ENCODE results near the gene MORC3. TPM values are rescaled to one million over a fixed set of nuclear protein-coding genes. Genes with fewer than 3 reads are reported as not detected.
A peak's percentile ranks its signal among the peaks of the same experiment; 100 is the strongest.

MORC3 gene
- total and polyA plus RNA-seq, 4 donors: 12.0 to 45.2 (median 28.5) TPM

DNA sequence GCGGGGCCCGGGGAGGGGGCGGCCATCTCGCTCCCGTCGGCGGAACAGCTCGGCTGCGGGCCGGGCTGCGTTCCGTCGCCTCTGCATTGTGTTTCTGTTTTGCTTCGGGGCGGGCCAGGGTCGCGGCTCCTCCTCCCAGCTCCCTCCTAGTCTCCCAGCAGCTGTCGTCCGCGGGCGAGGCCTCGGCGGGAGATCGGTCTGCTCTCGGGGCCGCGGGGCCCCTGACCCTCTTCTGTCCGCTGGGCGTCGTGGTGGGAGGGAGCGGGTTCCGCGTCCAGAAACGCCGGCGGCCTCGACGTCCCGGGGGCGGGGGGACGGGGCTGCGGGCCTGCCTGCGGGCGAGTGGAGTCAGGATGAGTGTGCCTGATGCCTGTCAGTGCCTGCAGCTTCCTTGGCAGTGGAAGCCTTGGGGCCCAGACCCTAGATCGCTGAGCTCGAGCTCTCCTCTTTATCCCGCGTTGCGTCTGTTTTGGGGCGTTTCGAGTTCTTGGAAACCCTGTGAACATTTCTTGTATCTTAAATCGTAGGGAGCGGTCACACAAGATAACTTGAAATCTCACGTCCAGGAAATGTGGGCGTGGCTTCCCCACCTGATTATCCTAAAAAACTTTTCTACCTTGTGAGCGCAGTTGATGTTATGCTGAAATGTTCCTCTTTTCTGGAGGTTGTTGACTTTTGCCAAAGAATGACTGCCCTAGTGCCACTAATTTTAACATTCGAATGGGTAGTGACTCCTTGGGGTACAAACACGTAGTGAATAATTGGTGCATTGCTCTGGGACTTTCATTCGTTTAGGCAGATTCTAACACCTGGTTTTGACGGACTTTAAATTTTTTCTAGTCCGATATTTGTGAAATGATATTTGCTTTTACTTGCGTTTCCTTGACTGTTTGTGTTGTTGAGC is 676 bp downstream of the MORC3 start:
- 1% methylated on average over 43 to 62 of the region's 62 CpGs for WGBS, 2 donors
- intact Hi-C loops (cut with DNase I): loop anchor here (5.0 kb wide), 3 partner anchors 58 to 178 kb away; partner anchors contain the start of gene DOP1B (in 1 of the 2)
- Histone ChIP-seq H3K27me3 (ENCODE audit: control insufficient read depth in 1 of 2, insufficient read depth in 2 of 2, low read length in 1 of 2) (no peaks in the 10 kb centered on the region), H3K9me3 (ENCODE audit: control insufficient read depth, low read length) (no peaks in the 10 kb centered on the region), H3K4me1 (ENCODE audit: control insufficient read depth in 1 of 2, insufficient read depth in 2 of 2, low read length in 2 of 2) (no peaks in the 10 kb centered on the region), H3K36me3 (ENCODE audit: control insufficient read depth in 1 of 2, insufficient read depth in 2 of 2, low read length in 1 of 2) (no peaks in the 10 kb centered on the region), H3K4me3 (ENCODE audit: low read length in 2 of 2) (peak overlapping the region; percentile 4 to 58), H3K27ac (ENCODE audit: low read depth in 1 of 2, low read length in 2 of 2) (peak overlapping the region; percentile 82 to 87)
- ATAC-seq (ENCODE audit: low FRiP score) (peak; percentile 68), DNase-seq (peak; percentile 82 to 89)

DNA sequence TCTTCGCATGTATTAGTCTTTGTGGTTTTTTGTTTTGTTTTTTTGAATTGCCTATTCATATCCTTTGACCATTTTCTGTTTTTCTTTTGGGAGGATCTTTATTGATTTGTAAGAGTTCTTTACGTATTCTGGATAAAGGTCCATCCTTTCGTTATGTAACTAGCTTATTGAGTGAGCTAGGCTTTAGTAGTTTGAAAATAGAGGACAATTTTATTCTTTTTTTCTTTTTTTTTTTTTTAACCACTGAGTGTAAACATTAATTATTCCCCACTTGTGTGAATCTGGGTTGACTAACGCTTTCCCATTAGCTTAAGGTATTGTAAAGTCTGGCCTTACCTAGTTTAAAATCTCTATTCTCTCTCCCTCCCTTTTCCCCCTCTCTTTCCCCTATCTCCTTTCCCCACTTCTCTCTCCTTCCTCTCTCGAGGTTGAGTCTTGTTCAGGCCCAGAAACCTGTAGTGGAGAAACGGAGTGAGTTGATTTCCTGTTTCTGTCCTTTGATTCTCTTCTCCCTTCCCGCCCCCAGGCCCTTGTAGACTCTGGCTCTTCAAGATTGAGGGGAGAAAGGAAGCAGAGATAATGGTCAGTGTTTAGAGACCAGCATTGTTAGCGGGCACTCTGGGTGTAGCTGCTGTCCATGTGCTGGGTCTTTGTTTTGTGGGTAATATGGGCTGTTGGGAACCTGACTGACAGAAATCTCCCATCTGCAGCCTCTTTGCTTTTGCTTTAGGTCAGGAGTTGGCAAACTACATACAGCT is 1.5 kb downstream of the MORC3 start:
- Histone ChIP-seq H3K4me1 (ENCODE audit: control insufficient read depth in 1 of 2, insufficient read depth in 2 of 2, low read length in 2 of 2) (no peaks in the 10 kb centered on the region), H3K27ac (ENCODE audit: low read depth in 1 of 2, low read length in 2 of 2) (peak overlapping the region in 1 of 2 donors; percentile 28), H3K4me3 (ENCODE audit: low read length in 2 of 2) (peak overlapping the region; percentile 4 to 58), H3K36me3 (ENCODE audit: control insufficient read depth in 1 of 2, insufficient read depth in 2 of 2, low read length in 1 of 2) (no peaks in the 10 kb centered on the region), H3K9me3 (ENCODE audit: control insufficient read depth, low read length) (no peaks in the 10 kb centered on the region), H3K27me3 (ENCODE audit: control insufficient read depth in 1 of 2, insufficient read depth in 2 of 2, low read length in 1 of 2) (no peaks in the 10 kb centered on the region)
- intact Hi-C loops (cut with DNase I): loop anchor here (5.0 kb wide), 3 partner anchors 59 to 179 kb away; partner anchors contain the start of gene DOP1B (in 1 of the 2)
- no peak for DNase-seq
- WGBS, 2 donors: 23 to 30% methylated on average over 8 of the region's 8 CpGs
- no peak for ATAC-seq (ENCODE audit: low FRiP score)

DNA sequence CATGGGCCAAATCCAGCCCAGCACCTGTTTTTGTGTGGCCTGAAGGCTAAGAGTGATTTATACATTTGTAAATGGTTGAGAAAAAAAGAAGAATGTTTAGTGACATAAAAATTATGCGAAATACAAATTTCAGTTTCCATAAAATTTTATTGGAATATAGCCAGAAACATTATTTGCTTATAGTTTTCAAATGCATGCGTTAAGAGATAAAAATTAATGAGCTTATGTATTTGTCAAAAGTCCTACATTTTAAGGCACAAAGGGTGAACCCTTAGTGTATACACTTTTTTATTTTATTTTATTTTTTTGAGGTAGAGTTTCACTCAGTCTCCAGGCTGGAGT is 2.1 kb downstream of the MORC3 start:
- H3K27ac ChIP-seq (ENCODE audit: low read depth in 1 of 2, low read length in 2 of 2): no peak overlapping the region
- no peaks in the 10 kb centered on the region for H3K9me3 ChIP-seq (ENCODE audit: control insufficient read depth, low read length)
- no peaks in the 10 kb centered on the region for H3K27me3 ChIP-seq (ENCODE audit: control insufficient read depth in 1 of 2, insufficient read depth in 2 of 2, low read length in 1 of 2)
- DNase-seq (no peak), ATAC-seq (ENCODE audit: low FRiP score) (no peak)
- no peaks in the 10 kb centered on the region for H3K36me3 ChIP-seq (ENCODE audit: control insufficient read depth in 1 of 2, insufficient read depth in 2 of 2, low read length in 1 of 2)
- intact Hi-C loops (cut with DNase I): loop anchor here (5.0 kb wide), 3 partner anchors 60 to 180 kb away; partner anchors contain the start of gene DOP1B (in 1 of the 2)
- no peak overlapping the region for H3K4me3 ChIP-seq (ENCODE audit: low read length in 2 of 2)
- H3K4me1 ChIP-seq (ENCODE audit: control insufficient read depth in 1 of 2, insufficient read depth in 2 of 2, low read length in 2 of 2): no peaks in the 10 kb centered on the region
- WGBS, 2 donors: 54 to 57% methylated on average over 2 of the region's 2 CpGs

DNA sequence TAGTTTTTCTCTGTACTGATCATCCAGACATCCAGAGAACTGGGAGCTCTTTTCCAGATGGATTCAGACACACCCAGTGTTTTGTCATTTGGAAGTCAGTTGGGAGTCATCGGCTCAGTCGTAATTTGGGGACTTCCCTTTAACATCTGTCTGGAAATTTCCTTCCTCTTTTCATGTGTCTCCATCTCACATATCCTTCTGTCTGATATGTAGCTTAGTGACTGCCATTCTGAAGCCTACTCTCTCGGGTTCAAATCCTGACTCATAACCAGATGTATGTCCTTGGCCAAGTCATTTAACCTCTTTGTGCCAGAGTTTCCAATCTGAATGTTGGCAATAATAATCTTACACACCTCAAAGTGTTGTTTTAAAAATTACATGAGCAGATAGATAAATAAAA is 3.0 kb downstream of the MORC3 start:
- no peaks in the 10 kb centered on the region for H3K9me3 ChIP-seq (ENCODE audit: control insufficient read depth, low read length)
- 44 to 50% methylated on average over 3 of the region's 3 CpGs for WGBS, 2 donors
- intact Hi-C loops (cut with DNase I): loop anchor here (5.0 kb wide), 3 partner anchors 61 to 181 kb away; partner anchors contain the start of gene DOP1B (in 1 of the 2)
- no peak for DNase-seq
- H3K4me3 ChIP-seq (ENCODE audit: low read length in 2 of 2): no peak overlapping the region
- no peaks in the 10 kb centered on the region for H3K27me3 ChIP-seq (ENCODE audit: control insufficient read depth in 1 of 2, insufficient read depth in 2 of 2, low read length in 1 of 2)
- no peaks in the 10 kb centered on the region for H3K4me1 ChIP-seq (ENCODE audit: control insufficient read depth in 1 of 2, insufficient read depth in 2 of 2, low read length in 2 of 2)
- ATAC-seq (ENCODE audit: low FRiP score): no peak
- no peaks in the 10 kb centered on the region for H3K36me3 ChIP-seq (ENCODE audit: control insufficient read depth in 1 of 2, insufficient read depth in 2 of 2, low read length in 1 of 2)
- H3K27ac ChIP-seq (ENCODE audit: low read depth in 1 of 2, low read length in 2 of 2): no peak overlapping the region

DNA sequence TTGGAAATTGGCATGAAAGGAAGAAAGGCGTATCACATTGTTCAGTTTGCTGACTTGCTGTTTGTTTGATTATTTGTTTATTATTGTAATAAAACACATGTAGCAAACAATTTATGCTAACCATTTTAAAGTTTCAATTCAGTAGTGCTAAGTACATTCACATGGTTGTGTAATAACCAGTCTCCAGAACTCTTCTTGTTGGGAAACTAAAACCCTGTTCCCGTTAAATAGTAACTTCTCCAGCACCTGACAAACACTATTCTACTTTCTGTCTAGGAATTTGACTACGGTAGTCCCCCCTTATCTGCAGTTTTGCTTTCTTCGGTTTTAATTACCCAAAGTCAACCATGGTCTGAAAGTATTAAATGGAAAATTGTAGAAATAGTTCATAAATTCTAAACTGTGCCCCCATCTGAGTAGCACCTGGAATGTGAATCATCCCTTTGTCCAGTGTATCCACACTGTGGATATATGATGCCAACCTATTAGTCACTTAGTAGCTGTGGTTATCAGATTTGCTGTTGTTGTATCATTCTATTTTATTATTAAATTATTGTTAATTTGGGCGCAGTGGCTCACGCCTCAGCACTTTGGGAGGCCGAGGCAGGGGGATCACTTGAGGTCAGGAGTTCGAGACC is 5.5 kb downstream of the MORC3 start:
- intact Hi-C loops (cut with DNase I): no loop called here
- 83 to 86% methylated on average over 8 of the region's 8 CpGs for whole genome bisulfite sequencing, 2 donors
- Histone ChIP-seq H3K4me3 (ENCODE audit: low read length in 2 of 2) (no peak overlapping the region), H3K9me3 (ENCODE audit: control insufficient read depth, low read length) (no peaks in the 10 kb centered on the region), H3K4me1 (ENCODE audit: control insufficient read depth in 1 of 2, insufficient read depth in 2 of 2, low read length in 2 of 2) (no peaks in the 10 kb centered on the region), H3K36me3 (ENCODE audit: control insufficient read depth in 1 of 2, insufficient read depth in 2 of 2, low read length in 1 of 2) (no peaks in the 10 kb centered on the region), H3K27me3 (ENCODE audit: control insufficient read depth in 1 of 2, insufficient read depth in 2 of 2, low read length in 1 of 2) (no peaks in the 10 kb centered on the region), H3K27ac (ENCODE audit: low read depth in 1 of 2, low read length in 2 of 2) (no peak overlapping the region)
- ATAC-seq (ENCODE audit: low FRiP score) (no peak), DNase-seq (no peak)

DNA sequence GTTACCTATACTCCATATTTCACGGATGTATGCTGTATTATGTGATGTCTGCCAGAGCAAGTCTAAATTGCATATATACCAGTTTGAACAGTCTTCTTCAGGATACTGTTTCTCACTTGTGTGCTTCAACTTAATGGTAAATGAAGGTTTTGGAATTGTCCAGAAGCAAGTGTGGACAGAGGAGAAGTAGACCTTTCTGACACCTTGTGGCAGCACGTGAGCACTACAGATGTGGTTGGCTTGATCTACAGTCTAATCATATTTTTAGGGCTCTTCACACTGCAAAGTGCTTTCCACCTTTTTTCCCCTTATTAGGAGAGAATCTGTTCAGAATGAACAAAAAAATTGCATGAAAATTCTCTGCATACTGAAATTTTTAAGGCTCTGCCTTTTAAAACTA is 10.9 kb downstream of the MORC3 start:
- intact Hi-C loops (cut with DNase I): no loop called here
- DNase-seq (no peak), ATAC-seq (ENCODE audit: low FRiP score) (peak; percentile 81)
- WGBS, 2 donors: 62 to 63% methylated on average over 2 of the region's 2 CpGs
- Histone ChIP-seq H3K4me1 (ENCODE audit: control insufficient read depth in 1 of 2, insufficient read depth in 2 of 2, low read length in 2 of 2) (peaks cover 0 to 2% of the 10 kb centered on the region in 2 donors), H3K4me3 (ENCODE audit: low read length in 2 of 2) (no peak overlapping the region), H3K36me3 (ENCODE audit: control insufficient read depth in 1 of 2, insufficient read depth in 2 of 2, low read length in 1 of 2) (no peaks in the 10 kb centered on the region), H3K27me3 (ENCODE audit: control insufficient read depth in 1 of 2, insufficient read depth in 2 of 2, low read length in 1 of 2) (no peaks in the 10 kb centered on the region), H3K9me3 (ENCODE audit: control insufficient read depth, low read length) (no peaks in the 10 kb centered on the region), H3K27ac (ENCODE audit: low read depth in 1 of 2, low read length in 2 of 2) (no peak overlapping the region)

DNA sequence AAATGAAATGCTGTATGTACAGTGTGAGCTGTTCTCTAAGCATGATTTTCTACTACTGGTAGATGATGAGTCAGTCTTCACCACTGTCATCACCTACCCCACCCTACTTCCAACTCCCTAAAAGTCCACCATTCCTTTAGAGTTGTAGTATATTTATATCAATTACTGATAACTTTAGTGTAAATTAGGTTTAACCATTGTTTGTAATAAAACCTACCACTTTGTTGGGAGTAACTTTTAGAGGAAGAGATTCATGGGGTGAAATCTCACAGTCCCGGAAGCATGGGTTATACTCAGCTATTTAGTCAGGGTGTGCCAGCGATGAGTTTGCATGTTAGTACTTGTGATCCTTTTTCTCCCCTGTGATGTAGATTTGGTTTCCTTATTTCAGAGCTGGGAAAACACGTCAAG is 17.1 kb downstream of the MORC3 start:
- Histone ChIP-seq H3K4me1 (ENCODE audit: control insufficient read depth in 1 of 2, insufficient read depth in 2 of 2, low read length in 2 of 2) (no peaks in the 10 kb centered on the region), H3K27ac (ENCODE audit: low read depth in 1 of 2, low read length in 2 of 2) (no peak overlapping the region), H3K9me3 (ENCODE audit: control insufficient read depth, low read length) (no peaks in the 10 kb centered on the region), H3K4me3 (ENCODE audit: low read length in 2 of 2) (no peak overlapping the region), H3K36me3 (ENCODE audit: control insufficient read depth in 1 of 2, insufficient read depth in 2 of 2, low read length in 1 of 2) (peaks cover 1 to 3% of the 10 kb centered on the region in 2 donors), H3K27me3 (ENCODE audit: control insufficient read depth in 1 of 2, insufficient read depth in 2 of 2, low read length in 1 of 2) (no peaks in the 10 kb centered on the region)
- intact Hi-C loops (cut with DNase I): loop anchor here in 1 of 2 donors (5.0 kb wide), 1 partner anchor 200 kb away; the partner anchor contains the start of gene CBR3
- ATAC-seq (ENCODE audit: low FRiP score) (no peak), DNase-seq (no peak)
- 94 to 96% methylated on average over 3 of the region's 3 CpGs for WGBS, 2 donors

DNA sequence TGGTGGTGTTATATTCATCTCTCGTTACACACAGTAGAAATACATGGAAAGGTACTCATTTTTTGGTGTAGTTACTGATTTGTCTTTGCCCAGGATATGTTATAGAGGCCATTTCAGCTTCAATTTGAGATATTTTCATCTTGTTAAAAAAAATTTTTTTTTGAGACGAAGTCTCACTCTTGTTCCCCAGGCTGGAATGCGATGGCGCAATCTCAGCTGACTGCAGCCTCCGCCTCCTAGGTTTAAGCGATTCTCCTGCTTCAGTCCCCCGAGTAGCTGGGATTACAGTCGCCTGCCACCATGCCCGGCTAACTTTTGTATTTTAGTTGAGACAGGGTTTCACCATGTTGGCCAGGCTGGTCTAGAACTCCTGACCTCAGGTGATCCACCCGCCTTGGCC is 19.0 kb downstream of the MORC3 start:
- 97% methylated on average over 10 of the region's 10 CpGs for WGBS, 2 donors
- no peaks in the 10 kb centered on the region for H3K27me3 ChIP-seq (ENCODE audit: control insufficient read depth in 1 of 2, insufficient read depth in 2 of 2, low read length in 1 of 2)
- H3K4me3 ChIP-seq (ENCODE audit: low read length in 2 of 2): no peak overlapping the region
- DNase-seq: no peak
- peaks cover 1 to 3% of the 10 kb centered on the region in 2 donors for H3K36me3 ChIP-seq (ENCODE audit: control insufficient read depth in 1 of 2, insufficient read depth in 2 of 2, low read length in 1 of 2)
- no peaks in the 10 kb centered on the region for H3K9me3 ChIP-seq (ENCODE audit: control insufficient read depth, low read length)
- ATAC-seq (ENCODE audit: low FRiP score): no peak
- no peak overlapping the region for H3K27ac ChIP-seq (ENCODE audit: low read depth in 1 of 2, low read length in 2 of 2)
- intact Hi-C loops (cut with DNase I): loop anchor here in 1 of 2 donors (5.0 kb wide), 1 partner anchor 202 kb away; the partner anchor contains the start of gene CBR3
- no peaks in the 10 kb centered on the region for H3K4me1 ChIP-seq (ENCODE audit: control insufficient read depth in 1 of 2, insufficient read depth in 2 of 2, low read length in 2 of 2)
